ENCODE results near the gene TCP11X2.
"Not testable (repeated sequence)": the region's sequence is repeated elsewhere in the genome, so short reads cannot be mapped to it uniquely, and the experiment has no call there.

GRCh38 chrX:102414493-102414892 lies 57.1 kb downstream of the TCP11X2 start:
- not testable (repeated sequence) for TF ChIP-seq ZNF8 (CRISPR knock-in tag; IDR thresholded peaks at IDR 0.05); ZNF565 (CRISPR knock-in tag; conservative IDR thresholded peaks at IDR 0.05; ENCODE audit: low read depth); POU6F1 (CRISPR knock-in tag; IDR thresholded peaks at IDR 0.05; ENCODE audit: borderline replicate concordance, low read depth); ZC3H10 (CRISPR knock-in tag; IDR thresholded peaks at IDR 0.05)
